NCI-H1694 treated with DMSO at 0.1 percent for 48 hours (cell line): ENCODE measurements around the gene ATP1B1.

Source experiments
- DNase-seq: peaks from one replicate; lab custom pipeline; 2025; lab: John Stamatoyannopoulos, UW

Gene ATP1B1

GRCh38 chr1:169094897-169095569 lies 11.5 kb upstream of the ATP1B1 start:
- DNase-seq = no peak

GRCh38 chr1:169098380-169098779 lies 8.1 kb upstream of the ATP1B1 start:
- DNase-seq = no peak

- DNase-seq = no peak
Measured at GRCh38 chr1:169099561-169099960, 6.9 kb upstream of the ATP1B1 start.

GRCh38 chr1:169100208-169100607 lies 6.3 kb upstream of the ATP1B1 start:
- DNase-seq = no peak

GRCh38 chr1:169100651-169101088 lies 5.8 kb upstream of the ATP1B1 start:
- no peak for DNase-seq

- no peak for DNase-seq
Measured at GRCh38 chr1:169102567-169102966, 3.9 kb upstream of the ATP1B1 start.

GRCh38 chr1:169103002-169103401 lies 3.5 kb upstream of the ATP1B1 start:
- DNase-seq = no peak

GRCh38 chr1:169103480-169103893 lies 3.0 kb upstream of the ATP1B1 start:
- DNase-seq = no peak

GRCh38 chr1:169105087-169105433 lies 1.4 kb upstream of the ATP1B1 start:
- no peak for DNase-seq

- DNase-seq = no peak
Measured at GRCh38 chr1:169105434-169106094, 926 bp upstream of the ATP1B1 start.

- DNase-seq = peak; percentile 72
Measured at GRCh38 chr1:169106921-169107602, 572 bp downstream of the ATP1B1 start.

GRCh38 chr1:169107603-169108208 lies 1.2 kb downstream of the ATP1B1 start:
- no peak for DNase-seq

- no peak for DNase-seq
Measured at GRCh38 chr1:169108223-169108622, 1.7 kb downstream of the ATP1B1 start.

GRCh38 chr1:169108863-169109560 lies 2.5 kb downstream of the ATP1B1 start:
- no peak for DNase-seq

- no peak for DNase-seq
Measured at GRCh38 chr1:169109561-169110134, 3.2 kb downstream of the ATP1B1 start.

GRCh38 chr1:169110236-169110635 lies 3.7 kb downstream of the ATP1B1 start:
- no peak for DNase-seq

- no peak for DNase-seq
Measured at GRCh38 chr1:169110689-169111447, 4.4 kb downstream of the ATP1B1 start.

GRCh38 chr1:169111472-169111871 lies 5.0 kb downstream of the ATP1B1 start:
- DNase-seq = no peak

GRCh38 chr1:169112241-169112640 lies 5.8 kb downstream of the ATP1B1 start:
- no peak for DNase-seq

- no peak for DNase-seq
Measured at GRCh38 chr1:169113613-169114119, 7.2 kb downstream of the ATP1B1 start.
